Left hindlimb (tissue), 1 donor: ENCODE results near the gene ITPKB.
"Not testable (repeated sequence)": the region's sequence is repeated elsewhere in the genome, so short reads cannot be mapped to it uniquely, and the experiment has no call there.

Source experiments
- DNase-seq: peaks from one replicate; pipeline ENCODE4 v3.0.0-alpha.2; 2018

ITPKB gene

GRCh38 chr1:226754793-226755533, 15.9 kb upstream of the ITPKB start:
- no peak for DNase-seq

GRCh38 chr1:226754097-226754496, 15.0 kb upstream of the ITPKB start:
- no peak for DNase-seq

- DNase-seq = no peak
Observed at GRCh38 chr1:226751703-226752102, 12.6 kb upstream of the ITPKB start.

GRCh38 chr1:226751214-226751613, 12.1 kb upstream of the ITPKB start:
- no peak for DNase-seq

GRCh38 chr1:226749467-226749866, 10.4 kb upstream of the ITPKB start:
- no peak for DNase-seq

- no peak for DNase-seq
Observed at GRCh38 chr1:226748306-226748705, 9.2 kb upstream of the ITPKB start.

GRCh38 chr1:226747519-226748263, 8.6 kb upstream of the ITPKB start:
- DNase-seq = not testable (repeated sequence)

- DNase-seq = no peak
Observed at GRCh38 chr1:226743259-226743658, 4.2 kb upstream of the ITPKB start.

- no peak for DNase-seq
Observed at GRCh38 chr1:226741009-226741408, 1.9 kb upstream of the ITPKB start.

- DNase-seq = no peak
Observed at GRCh38 chr1:226739696-226740065, 599 bp upstream of the ITPKB start.

- DNase-seq = peak; percentile 53
Observed at GRCh38 chr1:226738421-226738994, 574 bp downstream of the ITPKB start.

GRCh38 chr1:226737819-226738420, 1.2 kb downstream of the ITPKB start:
- DNase-seq = peak; percentile 46

GRCh38 chr1:226736908-226737818, 1.9 kb downstream of the ITPKB start:
- DNase-seq = peak; percentile 62

- peak; percentile 46 for DNase-seq
Observed at GRCh38 chr1:226736001-226736907, 2.8 kb downstream of the ITPKB start.

GRCh38 chr1:226735576-226735975, 3.5 kb downstream of the ITPKB start:
- no peak for DNase-seq

- DNase-seq = no peak
Observed at GRCh38 chr1:226734611-226735153, 4.4 kb downstream of the ITPKB start.

- DNase-seq = no peak
Observed at GRCh38 chr1:226733876-226734275, 5.2 kb downstream of the ITPKB start.

GRCh38 chr1:226733304-226733703, 5.8 kb downstream of the ITPKB start:
- no peak for DNase-seq

- DNase-seq = no peak
Observed at GRCh38 chr1:226732856-226733291, 6.2 kb downstream of the ITPKB start.

- no peak for DNase-seq
Observed at GRCh38 chr1:226731257-226731893, 7.7 kb downstream of the ITPKB start.

GRCh38 chr1:226730836-226731235, 8.2 kb downstream of the ITPKB start:
- DNase-seq = no peak
